Measurements from ENCODE around the gene NCOA7.

- TF ChIP-seq POLR2A (IDR thresholded peaks at IDR 0.05) (no peak), CTCF (IDR thresholded peaks at IDR 0.05) (no peak)
These were observed 78.1 kb downstream of the NCOA7 start for GRCh38 chr6:125868678-125869395.
